Fibroblast of gingiva (primary cell): ENCODE measurements around the gene TMED6.
"Not testable (repeated sequence)": the region's sequence is repeated elsewhere in the genome, so short reads cannot be mapped to it uniquely, and the experiment has no call there.

ENCODE experiments used
- DNase-seq: peaks from one replicate; pipeline ENCODE4 v3.0.0-alpha.2; 2011; ENCODE audit warnings: low read depth

Gene TMED6

DNA sequence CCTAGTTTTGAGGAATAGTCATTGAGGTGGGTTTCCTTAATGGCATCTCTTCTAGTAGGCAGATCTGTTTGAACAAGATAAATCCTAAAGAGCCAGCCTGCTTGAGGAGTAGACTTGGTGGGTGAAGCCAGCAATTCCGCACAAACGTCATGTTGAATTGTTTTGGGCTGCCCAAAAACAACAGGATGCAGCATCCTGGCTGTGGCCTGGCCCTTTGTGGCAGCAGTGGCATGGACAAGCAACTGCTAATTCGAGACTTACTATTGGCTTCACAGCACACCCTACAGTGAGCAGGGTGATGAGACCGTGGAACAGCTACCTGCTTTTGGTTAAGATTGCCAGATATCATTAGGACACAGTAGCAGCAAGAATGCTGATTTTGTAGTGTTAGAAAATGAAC, 49.7 kb downstream of the TMED6 start:
- DNase-seq = no peak

- no peak for DNase-seq
Measured at GRCh38 chr16:69301187-69301586, 50.4 kb downstream of the TMED6 start.

- no peak for DNase-seq
Measured at GRCh38 chr16:69298261-69298660, 53.3 kb downstream of the TMED6 start.

DNA sequence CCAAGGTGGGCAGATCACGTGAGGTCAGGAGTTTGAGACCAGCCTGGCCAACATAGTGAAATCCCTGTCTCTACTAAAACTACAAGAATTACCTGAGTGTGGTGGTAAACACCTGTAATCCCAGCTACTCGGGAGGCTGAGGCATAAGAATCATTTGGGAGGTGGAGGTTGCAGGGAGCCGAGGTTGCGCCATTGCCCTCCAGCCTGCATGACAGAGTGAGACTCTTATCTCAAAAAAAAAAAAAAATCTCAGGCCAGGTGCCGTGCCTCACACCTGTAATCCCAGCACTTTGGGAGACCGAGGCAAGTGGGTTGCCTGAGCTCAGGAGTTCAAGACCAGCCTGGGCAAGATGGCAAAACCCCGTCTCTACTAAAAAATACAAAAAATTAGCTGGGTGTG, 54.8 kb downstream of the TMED6 start:
- DNase-seq = not testable (repeated sequence)

DNA sequence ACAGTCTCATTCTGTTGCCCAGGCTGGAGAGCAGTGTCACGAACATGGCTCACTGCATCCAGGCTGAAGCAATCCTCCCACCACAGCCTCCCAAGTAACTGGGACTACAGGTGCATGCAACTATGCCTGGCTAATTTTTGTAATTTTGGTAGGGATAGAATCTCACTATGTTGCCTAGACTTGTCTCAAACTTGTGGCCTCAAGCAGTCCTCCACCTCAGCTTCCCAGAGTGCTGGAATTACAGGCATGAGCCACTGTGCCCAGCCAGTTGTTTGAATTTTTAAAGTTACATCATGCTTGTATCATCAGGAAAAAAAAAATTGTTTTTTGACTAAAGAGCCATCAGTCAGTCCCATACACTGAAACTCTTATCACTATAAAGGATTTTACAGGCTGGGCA, 57.5 kb downstream of the TMED6 start:
- DNase-seq = no peak

- no peak for DNase-seq
Measured at GRCh38 chr16:69293401-69293800, 58.2 kb downstream of the TMED6 start.
